HEK293 (cell line): ENCODE data around the gene GHDC.

Source experiments
- GLIS1 ChIP-seq: fragments of 450-650 bp; formaldehyde crosslinking; IDR thresholded peaks from 2 replicates; pipeline ENCODE4 v1.5.1; 2016; ENCODE audit warnings: missing biosample characterization, missing genetic modification characterization
- KLF9 ChIP-seq: fragments of 450-650 bp; formaldehyde crosslinking; IDR thresholded peaks from 2 replicates; pipeline ENCODE4 v1.5.1; 2016; ENCODE audit warnings: missing biosample characterization, missing genetic modification characterization, low read depth
- PATZ1 ChIP-seq: fragments of 450-650 bp; formaldehyde crosslinking; IDR thresholded peaks from 2 replicates; pipeline ENCODE4 v1.5.1; 2016; ENCODE audit warnings: missing biosample characterization, missing genetic modification characterization
- TRIM28 ChIP-seq: IDR thresholded peaks from 2 replicates; pipeline ENCODE4 v1.6.1; 2011; ENCODE audit warnings: low read length, control low read depth, borderline replicate concordance
- YY2 ChIP-seq: fragments of 450-650 bp; formaldehyde crosslinking; IDR thresholded peaks from 2 replicates; pipeline ENCODE4 v1.5.1; 2016; ENCODE audit warnings: missing biosample characterization, missing genetic modification characterization
- ZBTB26 ChIP-seq: fragments of 450-650 bp; formaldehyde crosslinking; optimal IDR thresholded peaks from 2 replicates; pipeline ENCODE3; 2016; ENCODE audit warnings: missing biosample characterization, mild to moderate bottlenecking, missing genetic modification characterization
- ZBTB7A ChIP-seq: fragments of 450-650 bp; formaldehyde crosslinking; IDR thresholded peaks from 2 replicates; pipeline ENCODE4 v1.5.1; 2016; ENCODE audit warnings: low read depth, missing biosample characterization, missing genetic modification characterization
- ZFHX2 ChIP-seq: fragments of 450-650 bp; formaldehyde crosslinking; conservative IDR thresholded peaks from 2 replicates; pipeline ENCODE4 v1.5.1; 2016; ENCODE audit warnings: missing biosample characterization, missing genetic modification characterization
- ZFP37 ChIP-seq: fragments of 450-650 bp; formaldehyde crosslinking; IDR thresholded peaks from 2 replicates; pipeline ENCODE4 v1.5.1; 2016; ENCODE audit warnings: missing biosample characterization, missing genetic modification characterization
- ZNF132 ChIP-seq: fragments of 450-650 bp; formaldehyde crosslinking; IDR thresholded peaks from 2 replicates; pipeline ENCODE4 v1.5.1; 2017; ENCODE audit warnings: missing biosample characterization, missing genetic modification characterization, borderline replicate concordance
- ZNF155 ChIP-seq: fragments of 450-650 bp; formaldehyde crosslinking; IDR thresholded peaks from 2 replicates; pipeline ENCODE4 v1.5.1; 2016; ENCODE audit warnings: missing biosample characterization, missing genetic modification characterization
- ZNF175 ChIP-seq: fragments of 450-650 bp; formaldehyde crosslinking; IDR thresholded peaks from 2 replicates; pipeline ENCODE4 v1.5.1; 2016; ENCODE audit warnings: missing biosample characterization, missing genetic modification characterization
- ZNF214 ChIP-seq: fragments of 450-650 bp; formaldehyde crosslinking; IDR thresholded peaks from 2 replicates; pipeline ENCODE4 v1.5.1; 2017; ENCODE audit warnings: missing biosample characterization, mild to moderate bottlenecking, missing genetic modification characterization, borderline replicate concordance
- ZNF223 ChIP-seq: fragments of 450-650 bp; formaldehyde crosslinking; IDR thresholded peaks from 2 replicates; pipeline ENCODE4 v1.5.1; 2016; ENCODE audit warnings: missing biosample characterization, missing genetic modification characterization
- ZNF239 ChIP-seq: fragments of 450-650 bp; formaldehyde crosslinking; IDR thresholded peaks from 2 replicates; pipeline ENCODE4 v1.5.1; 2016; ENCODE audit warnings: missing biosample characterization, missing genetic modification characterization
- ZNF248 ChIP-seq: fragments of 450-650 bp; formaldehyde crosslinking; IDR thresholded peaks from 2 replicates; pipeline ENCODE4 v1.5.1; 2017; ENCODE audit warnings: missing biosample characterization, missing genetic modification characterization
- ZNF302 ChIP-seq: fragments of 450-650 bp; formaldehyde crosslinking; IDR thresholded peaks from 2 replicates; pipeline ENCODE4 v1.5.1; 2016; ENCODE audit warnings: missing biosample characterization, missing genetic modification characterization, low read depth
- ZNF350 ChIP-seq: fragments of 450-650 bp; formaldehyde crosslinking; IDR thresholded peaks from 2 replicates; pipeline ENCODE4 v1.5.0; 2017; ENCODE audit warnings: missing biosample characterization, mild to moderate bottlenecking, missing genetic modification characterization
- ZNF404 ChIP-seq: fragments of 450-650 bp; formaldehyde crosslinking; IDR thresholded peaks from 2 replicates; pipeline ENCODE4 v1.5.1; 2017; ENCODE audit warnings: missing biosample characterization, missing genetic modification characterization
- ZNF501 ChIP-seq: fragments of 450-650 bp; formaldehyde crosslinking; IDR thresholded peaks from 2 replicates; pipeline ENCODE4 v1.5.1; 2016; ENCODE audit warnings: missing biosample characterization, missing genetic modification characterization
- ZNF513 ChIP-seq: fragments of 450-650 bp; IDR thresholded peaks from 2 replicates; pipeline ENCODE4 v1.5.1; 2018; ENCODE audit warnings: missing biosample characterization, missing genetic modification characterization
- ZNF530 ChIP-seq: fragments of 450-650 bp; formaldehyde crosslinking; IDR thresholded peaks from 2 replicates; pipeline ENCODE4 v1.5.1; 2016; ENCODE audit warnings: low read depth, missing biosample characterization, missing genetic modification characterization
- ZNF548 ChIP-seq: fragments of 450-650 bp; formaldehyde crosslinking; IDR thresholded peaks from 2 replicates; pipeline ENCODE4 v1.5.1; 2016; ENCODE audit warnings: missing biosample characterization, missing genetic modification characterization
- ZNF585B ChIP-seq: fragments of 450-650 bp; formaldehyde crosslinking; IDR thresholded peaks from 2 replicates; pipeline ENCODE4 v1.5.1; 2016; ENCODE audit warnings: missing biosample characterization, missing genetic modification characterization
- ZNF623 ChIP-seq: fragments of 450-650 bp; formaldehyde crosslinking; IDR thresholded peaks from 2 replicates; pipeline ENCODE4 v1.5.1; 2016; ENCODE audit warnings: missing biosample characterization, missing genetic modification characterization
- ZNF843 ChIP-seq: fragments of 450-650 bp; formaldehyde crosslinking; IDR thresholded peaks from 2 replicates; pipeline ENCODE4 v1.5.1; 2016; ENCODE audit warnings: missing biosample characterization, missing genetic modification characterization
- ZSCAN4 ChIP-seq: fragments of 450-650 bp; formaldehyde crosslinking; IDR thresholded peaks from 2 replicates; pipeline ENCODE4 v1.5.1; 2017; ENCODE audit warnings: missing biosample characterization, missing genetic modification characterization
- TF ChIP-seq, protein P1 (sequence below): fragments of 450-650 bp; formaldehyde crosslinking; IDR thresholded peaks from 2 replicates; pipeline ENCODE4 v1.5.1; 2016; ENCODE audit warnings: missing biosample characterization, missing genetic modification characterization
- TF ChIP-seq, protein P2 (sequence below): fragments of 450-650 bp; formaldehyde crosslinking; IDR thresholded peaks from 2 replicates; pipeline ENCODE4 v1.5.1; 2016; ENCODE audit warnings: missing biosample characterization, missing genetic modification characterization
- TF ChIP-seq, protein P3 (sequence below): fragments of 450-650 bp; formaldehyde crosslinking; IDR thresholded peaks from 2 replicates; pipeline ENCODE4 v1.5.1; 2016; ENCODE audit warnings: missing biosample characterization, missing genetic modification characterization

Gene GHDC

DNA sequence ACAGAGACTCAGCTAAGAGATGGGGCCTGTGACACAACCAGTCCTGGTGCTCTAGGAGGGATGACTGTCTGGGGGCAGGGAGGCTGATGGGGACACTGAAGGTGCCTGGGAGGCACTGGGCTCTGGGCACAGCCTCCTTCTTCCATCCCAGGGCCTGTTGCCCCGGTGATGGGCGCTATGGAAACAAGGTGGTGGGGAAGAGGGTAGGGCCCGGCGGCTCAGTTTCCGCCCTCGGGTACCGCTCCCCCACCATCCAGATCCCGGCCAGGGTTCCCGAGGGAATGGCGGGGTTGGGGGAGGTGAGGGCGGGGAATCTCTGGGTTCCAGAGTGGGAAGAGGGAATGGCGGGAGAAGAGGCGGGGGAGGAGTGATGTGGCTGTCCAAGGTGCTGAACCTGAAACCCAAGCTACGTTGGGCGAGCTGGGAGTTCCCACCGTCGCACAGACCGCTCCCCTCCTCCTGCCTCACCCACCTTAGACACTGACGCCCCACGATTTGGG is 14.3 kb downstream of the GHDC start (continued):
- TF ChIP-seq YY2 (tag by site-specific recombination) (no peak), ZNF155 (tag by site-specific recombination) (no peak), ZNF175 (tag by site-specific recombination) (no peak), ZNF501 (tag by site-specific recombination) (no peak), ZFHX2 (tag by site-specific recombination) (peak; percentile 91), ZBTB7A (peak; percentile 38; the same call in 1 of the 2 replicates), ZNF585B (no peak), GLIS1 (tag by site-specific recombination) (no peak), ZNF302 (tag by site-specific recombination) (no peak), ZNF214 (tag by site-specific recombination) (no peak), ZNF530 (tag by site-specific recombination) (no peak), ZNF513 (no peak), TRIM28 (no peak), ZSCAN4 (tag by site-specific recombination) (no peak), ZNF548 (tag by site-specific recombination) (no peak), ZBTB26 (tag by site-specific recombination) (no peak), ZFP37 (tag by site-specific recombination) (no peak), ZNF239 (tag by site-specific recombination) (no peak), ZNF132 (tag by site-specific recombination) (no peak), ZNF843 (tag by site-specific recombination) (no peak), ZNF623 (no peak), KLF9 (tag by site-specific recombination) (peak; percentile 19; the same call in 1 of the 2 replicates), ZNF248 (tag by site-specific recombination) (no peak), PATZ1 (peak; percentile 43; the same call in 1 of the 2 replicates), ZNF223 (tag by site-specific recombination) (no peak), ZNF350 (tag by site-specific recombination) (no peak), ZNF404 (no peak)
- TF ChIP-seq, protein P1, sequence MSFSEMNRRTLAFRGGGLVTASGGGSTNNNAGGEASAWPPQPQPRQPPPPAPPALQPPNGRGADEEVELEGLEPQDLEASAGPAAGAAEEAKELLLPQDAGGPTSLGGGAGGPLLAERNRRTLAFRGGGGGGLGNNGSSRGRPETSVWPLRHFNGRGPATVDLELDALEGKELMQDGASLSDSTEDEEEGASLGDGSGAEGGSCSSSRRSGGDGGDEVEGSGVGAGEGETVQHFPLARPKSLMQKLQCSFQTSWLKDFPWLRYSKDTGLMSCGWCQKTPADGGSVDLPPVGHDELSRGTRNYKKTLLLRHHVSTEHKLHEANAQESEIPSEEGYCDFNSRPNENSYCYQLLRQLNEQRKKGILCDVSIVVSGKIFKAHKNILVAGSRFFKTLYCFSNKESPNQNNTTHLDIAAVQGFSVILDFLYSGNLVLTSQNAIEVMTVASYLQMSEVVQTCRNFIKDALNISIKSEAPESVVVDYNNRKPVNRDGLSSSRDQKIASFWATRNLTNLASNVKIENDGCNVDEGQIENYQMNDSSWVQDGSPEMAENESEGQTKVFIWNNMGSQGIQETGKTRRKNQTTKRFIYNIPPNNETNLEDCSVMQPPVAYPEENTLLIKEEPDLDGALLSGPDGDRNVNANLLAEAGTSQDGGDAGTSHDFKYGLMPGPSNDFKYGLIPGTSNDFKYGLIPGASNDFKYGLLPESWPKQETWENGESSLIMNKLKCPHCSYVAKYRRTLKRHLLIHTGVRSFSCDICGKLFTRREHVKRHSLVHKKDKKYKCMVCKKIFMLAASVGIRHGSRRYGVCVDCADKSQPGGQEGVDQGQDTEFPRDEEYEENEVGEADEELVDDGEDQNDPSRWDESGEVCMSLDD: no peak
- TF ChIP-seq, protein P2, sequence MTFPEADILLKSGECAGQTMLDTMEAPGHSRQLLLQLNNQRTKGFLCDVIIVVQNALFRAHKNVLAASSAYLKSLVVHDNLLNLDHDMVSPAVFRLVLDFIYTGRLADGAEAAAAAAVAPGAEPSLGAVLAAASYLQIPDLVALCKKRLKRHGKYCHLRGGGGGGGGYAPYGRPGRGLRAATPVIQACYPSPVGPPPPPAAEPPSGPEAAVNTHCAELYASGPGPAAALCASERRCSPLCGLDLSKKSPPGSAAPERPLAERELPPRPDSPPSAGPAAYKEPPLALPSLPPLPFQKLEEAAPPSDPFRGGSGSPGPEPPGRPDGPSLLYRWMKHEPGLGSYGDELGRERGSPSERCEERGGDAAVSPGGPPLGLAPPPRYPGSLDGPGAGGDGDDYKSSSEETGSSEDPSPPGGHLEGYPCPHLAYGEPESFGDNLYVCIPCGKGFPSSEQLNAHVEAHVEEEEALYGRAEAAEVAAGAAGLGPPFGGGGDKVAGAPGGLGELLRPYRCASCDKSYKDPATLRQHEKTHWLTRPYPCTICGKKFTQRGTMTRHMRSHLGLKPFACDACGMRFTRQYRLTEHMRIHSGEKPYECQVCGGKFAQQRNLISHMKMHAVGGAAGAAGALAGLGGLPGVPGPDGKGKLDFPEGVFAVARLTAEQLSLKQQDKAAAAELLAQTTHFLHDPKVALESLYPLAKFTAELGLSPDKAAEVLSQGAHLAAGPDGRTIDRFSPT (tag by site-specific recombination): no peak
- TF ChIP-seq, protein P3, sequence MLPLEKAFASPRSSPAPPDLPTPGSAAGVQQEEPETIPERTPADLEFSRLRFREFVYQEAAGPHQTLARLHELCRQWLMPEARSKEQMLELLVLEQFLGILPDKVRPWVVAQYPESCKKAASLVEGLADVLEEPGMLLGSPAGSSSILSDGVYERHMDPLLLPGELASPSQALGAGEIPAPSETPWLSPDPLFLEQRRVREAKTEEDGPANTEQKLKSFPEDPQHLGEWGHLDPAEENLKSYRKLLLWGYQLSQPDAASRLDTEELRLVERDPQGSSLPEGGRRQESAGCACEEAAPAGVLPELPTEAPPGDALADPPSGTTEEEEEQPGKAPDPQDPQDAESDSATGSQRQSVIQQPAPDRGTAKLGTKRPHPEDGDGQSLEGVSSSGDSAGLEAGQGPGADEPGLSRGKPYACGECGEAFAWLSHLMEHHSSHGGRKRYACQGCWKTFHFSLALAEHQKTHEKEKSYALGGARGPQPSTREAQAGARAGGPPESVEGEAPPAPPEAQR (tag by site-specific recombination): no peak
